ENCODE results near the gene HIVEP2.

HIVEP2 gene

DNA sequence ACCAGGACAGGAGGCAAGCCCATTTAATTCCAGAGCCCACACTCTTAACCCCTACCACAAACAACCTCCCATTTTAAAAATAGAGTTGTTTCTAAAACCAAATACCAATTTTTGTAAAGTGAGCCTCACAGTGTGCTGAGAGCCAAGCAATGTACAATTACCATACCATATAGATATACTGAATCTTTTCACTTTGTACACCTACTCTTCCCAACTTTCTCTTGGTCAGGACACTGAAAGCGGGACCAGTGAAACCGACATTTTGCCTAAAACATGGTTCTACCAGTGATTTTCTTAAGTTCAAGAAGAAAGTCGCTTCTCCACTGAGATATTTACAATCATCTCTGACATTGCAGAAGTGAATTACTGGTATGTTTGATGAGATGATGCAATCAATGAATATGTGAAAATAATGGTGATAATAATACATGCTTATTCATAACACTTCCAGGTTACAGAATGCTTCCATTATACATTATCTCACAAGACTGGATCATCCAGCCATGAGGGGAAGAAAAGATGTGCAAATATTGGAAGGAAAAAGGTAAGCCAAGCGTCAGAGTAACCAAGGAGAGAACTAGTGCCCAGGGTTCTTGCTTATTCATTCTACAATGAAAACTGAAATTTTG is 74.1 kb downstream of the HIVEP2 start:
- no peak for TF ChIP-seq CTCF (IDR thresholded peaks at IDR 0.05; ENCODE audit: insufficient read depth, low read depth, low read length, missing control alignments)
- peak; percentile 42 for DNase-seq (ENCODE audit: low read depth)
- H3K4me3 ChIP-seq (ENCODE audit: low read length): no peak overlapping the region

DNA sequence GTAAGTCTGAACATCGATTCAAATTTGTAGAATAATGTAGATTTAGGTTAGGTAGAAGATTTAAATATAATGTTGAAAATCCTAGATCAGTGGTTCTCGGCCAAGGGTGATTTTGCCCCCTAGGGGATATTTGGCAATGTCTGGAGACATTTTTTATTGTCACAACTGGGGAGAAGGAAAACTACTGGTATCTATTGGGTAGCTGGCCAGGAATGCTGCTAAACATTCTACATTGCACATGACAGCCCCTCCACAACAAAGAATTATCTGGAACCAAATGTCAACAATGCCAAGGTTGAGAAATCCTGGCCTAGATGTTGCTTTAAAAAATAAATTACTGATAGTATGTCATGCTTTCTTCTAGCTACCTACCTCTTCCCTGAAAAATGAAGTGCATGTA is 76.1 kb downstream of the HIVEP2 start:
- no peak for TF ChIP-seq CTCF (IDR thresholded peaks at IDR 0.05; ENCODE audit: insufficient read depth, low read depth, low read length, missing control alignments)
- no peak for DNase-seq (ENCODE audit: low read depth)
- H3K4me3 ChIP-seq (ENCODE audit: low read length): no peak overlapping the region

DNA sequence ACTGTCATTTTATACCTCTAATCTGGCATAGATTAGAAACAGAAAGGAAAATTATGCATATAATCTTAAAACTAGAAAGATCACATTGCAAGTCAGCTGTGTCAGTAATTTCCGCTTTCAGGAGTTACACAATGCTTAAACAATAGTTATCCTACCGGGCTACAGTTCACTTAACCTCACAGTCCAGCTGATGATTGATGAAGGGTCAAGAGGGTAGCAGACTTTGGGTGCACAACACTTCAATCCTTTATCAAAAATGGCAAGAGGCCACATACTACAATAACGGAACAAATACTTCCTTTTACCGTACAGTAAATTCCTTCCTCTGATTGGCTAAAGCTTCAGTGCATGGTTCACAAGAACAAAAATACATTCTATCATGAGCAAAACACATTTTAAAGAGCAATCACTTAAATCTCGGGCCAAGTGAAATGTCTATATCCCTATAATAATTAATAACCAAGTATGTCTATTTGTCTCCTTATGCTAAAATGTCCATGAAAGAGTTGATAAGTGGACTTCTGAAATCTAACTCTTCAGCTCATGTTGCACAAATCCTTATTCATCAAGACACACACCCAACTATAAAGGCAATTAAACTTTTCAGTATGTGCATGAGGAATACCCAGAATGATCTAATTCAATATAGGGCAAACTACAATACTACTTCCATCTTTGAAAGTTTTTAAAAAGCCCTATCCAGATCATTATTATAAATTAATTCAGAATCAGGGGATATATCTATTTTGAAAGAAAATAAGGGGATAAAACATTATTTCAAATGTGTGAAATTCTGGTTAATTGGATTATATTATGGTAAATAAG is 76.8 kb downstream of the HIVEP2 start:
- TF ChIP-seq CTCF (IDR thresholded peaks at IDR 0.05; ENCODE audit: insufficient read depth, low read depth, low read length, missing control alignments): no peak
- H3K4me3 ChIP-seq (ENCODE audit: low read length): no peak overlapping the region
- DNase-seq (ENCODE audit: low read depth): no peak

DNA sequence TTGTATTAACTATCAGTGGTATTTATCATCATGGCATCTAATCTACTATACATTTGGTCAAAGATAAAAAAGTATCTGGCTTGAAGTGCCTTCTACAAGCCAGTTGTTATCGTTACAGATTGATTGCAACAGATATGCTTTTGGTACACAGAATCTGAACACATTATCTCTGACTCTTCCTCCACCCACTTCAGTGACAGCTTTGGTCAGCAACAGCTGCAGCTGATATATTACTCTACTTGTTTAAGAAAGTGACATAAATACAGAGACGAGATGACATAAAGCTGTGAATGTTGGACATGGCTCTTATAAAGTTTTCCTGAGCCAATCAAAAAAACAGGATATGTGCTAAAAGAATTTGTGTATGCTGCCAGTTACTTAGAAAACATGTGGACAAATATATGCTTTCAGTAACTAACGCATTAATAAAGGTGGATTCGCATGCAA is 77.6 kb downstream of the HIVEP2 start:
- TF ChIP-seq CTCF (IDR thresholded peaks at IDR 0.05; ENCODE audit: insufficient read depth, low read depth, low read length, missing control alignments): no peak
- H3K4me3 ChIP-seq (ENCODE audit: low read length): no peak overlapping the region
- DNase-seq (ENCODE audit: low read depth): no peak

DNA sequence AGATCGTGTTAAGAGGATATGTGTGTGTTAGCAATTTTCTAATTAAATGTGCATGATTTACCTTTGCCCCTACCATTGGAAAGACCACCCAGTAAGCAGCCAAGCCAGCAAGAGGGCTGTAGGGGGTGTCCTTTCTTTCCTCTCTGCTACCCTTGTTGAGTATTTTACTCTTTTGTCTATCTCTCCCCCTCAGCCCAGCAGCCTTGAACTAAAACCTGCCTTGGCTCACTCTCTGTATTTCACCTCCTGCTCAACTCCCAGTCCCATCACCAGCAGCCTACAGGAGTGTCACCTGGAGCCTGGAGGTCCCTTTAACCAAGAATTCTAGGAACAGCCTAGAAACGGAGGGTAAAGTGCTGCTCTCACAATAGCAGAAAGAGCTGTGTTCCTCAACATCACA is 81.0 kb downstream of the HIVEP2 start:
- DNase-seq (ENCODE audit: low read depth): no peak
- no peak overlapping the region for H3K4me3 ChIP-seq (ENCODE audit: low read length)
- no peak for TF ChIP-seq CTCF (IDR thresholded peaks at IDR 0.05; ENCODE audit: insufficient read depth, low read depth, low read length, missing control alignments)

DNA sequence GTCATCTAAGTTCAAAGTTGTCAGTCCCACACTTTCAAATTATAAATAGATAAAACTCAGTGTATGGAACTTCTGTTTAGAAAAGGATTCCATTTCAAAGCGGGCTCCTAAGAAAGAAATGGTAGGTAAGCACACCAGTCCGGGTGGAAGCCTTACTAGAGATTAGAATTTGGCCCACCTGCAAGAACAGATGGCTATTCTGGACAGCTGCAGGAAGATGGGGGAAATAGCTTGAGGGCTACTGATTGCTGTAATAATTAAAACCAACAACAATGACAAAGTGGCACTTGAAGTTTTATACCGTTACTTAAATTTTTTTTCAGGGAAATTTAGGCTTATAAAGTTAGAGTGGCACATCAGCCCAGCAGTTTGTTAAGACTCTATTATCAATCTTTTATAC is 83.3 kb downstream of the HIVEP2 start:
- TF ChIP-seq CTCF (IDR thresholded peaks at IDR 0.05; ENCODE audit: insufficient read depth, low read depth, low read length, missing control alignments): no peak
- H3K4me3 ChIP-seq (ENCODE audit: low read length): no peak overlapping the region
- no peak for DNase-seq (ENCODE audit: low read depth)
